ENCODE results near the gene LTBP3. TPM values are rescaled to one million over a fixed set of nuclear protein-coding genes. Genes with fewer than 3 reads are reported as not detected.
A peak's percentile ranks its signal among the peaks of the same experiment; 100 is the strongest.

Gene LTBP3
- total RNA-seq, 1 experiment from 2014 or later = 166 TPM

- CTCF ChIA-PET = interaction anchor here (1.2 to 3.6 kb wide), 3 partner anchors 21 to 113 kb away, joined by 4 to 41 read pairs (median 15); no protein-coding TSS in a partner anchor
- Mint-ChIP-seq H3K27ac (ENCODE audit: unreplicated experiment) (no peak overlapping the region), H3K4me1 (ENCODE audit: low read depth, unreplicated experiment) (peaks cover 15% of the 10 kb centered on the region), H3K9me3 (ENCODE audit: low read depth, unreplicated experiment) (no peaks in the 10 kb centered on the region), H3K27me3 (ENCODE audit: unreplicated experiment) (no peaks in the 10 kb centered on the region), H3K36me3 (ENCODE audit: insufficient read depth, unreplicated experiment) (no peaks in the 10 kb centered on the region), H3K4me3 (ENCODE audit: low read depth, unreplicated experiment) (no peak overlapping the region)
- no peak for TF ChIP-seq CTCF (IDR thresholded peaks at IDR 0.05; ENCODE audit: unreplicated experiment)
- BruUV-seq (replicated peaks) = no TSS peak
- intact Hi-C loops (cut with micrococcal nuclease; ENCODE audit: unreplicated experiment) = no loop called here
- no peak for DNase-seq
Measured at GRCh38 chr11:65499713-65500386, 58.3 kb downstream of the LTBP3 start.

- DNase-seq = peak; percentile 93
- Mint-ChIP-seq H3K36me3 (ENCODE audit: insufficient read depth, unreplicated experiment) (no peaks in the 10 kb centered on the region), H3K27ac (ENCODE audit: unreplicated experiment) (no peak within 1 kb of the TSS), H3K4me3 (ENCODE audit: low read depth, unreplicated experiment) (no peak within 1 kb of the TSS), H3K4me1 (ENCODE audit: low read depth, unreplicated experiment) (peaks cover 20% of the 10 kb centered on the region), H3K9me3 (ENCODE audit: low read depth, unreplicated experiment) (no peaks in the 10 kb centered on the region), H3K27me3 (ENCODE audit: unreplicated experiment) (no peaks in the 10 kb centered on the region)
- TSS peak; percentile 51 for BruUV-seq (replicated peaks)
- CTCF ChIA-PET = interaction anchor here (0.6 to 3.6 kb wide), 3 partner anchors 20 to 347 kb away, joined by 4 to 41 read pairs (median 15); no protein-coding TSS in a partner anchor
- intact Hi-C loops (cut with micrococcal nuclease; ENCODE audit: unreplicated experiment) = no loop called here
- no peak for TF ChIP-seq CTCF (IDR thresholded peaks at IDR 0.05; ENCODE audit: unreplicated experiment)
Measured at GRCh38 chr11:65498977-65499712, 59.0 kb downstream of the LTBP3 start, which contains the start of gene MALAT1. MALAT1 (plus strand) TSS chr11:65499045.

GRCh38 chr11:65498727-65498976 is 59.5 kb downstream of the LTBP3 start:
- Mint-ChIP-seq H3K9me3 (ENCODE audit: low read depth, unreplicated experiment) (no peaks in the 10 kb centered on the region), H3K4me3 (ENCODE audit: low read depth, unreplicated experiment) (no peak overlapping the region), H3K4me1 (ENCODE audit: low read depth, unreplicated experiment) (peaks cover 25% of the 10 kb centered on the region), H3K36me3 (ENCODE audit: insufficient read depth, unreplicated experiment) (peaks cover 2% of the 10 kb centered on the region), H3K27ac (ENCODE audit: unreplicated experiment) (no peak overlapping the region), H3K27me3 (ENCODE audit: unreplicated experiment) (no peaks in the 10 kb centered on the region)
- intact Hi-C loops (cut with micrococcal nuclease; ENCODE audit: unreplicated experiment) = no loop called here
- no TSS peak for BruUV-seq (replicated peaks)
- DNase-seq = no peak
- CTCF ChIA-PET = interaction anchor here (0.6 to 3.6 kb wide), 3 partner anchors 20 to 347 kb away, joined by 4 to 41 read pairs (median 15); no protein-coding TSS in a partner anchor
- TF ChIP-seq CTCF (IDR thresholded peaks at IDR 0.05; ENCODE audit: unreplicated experiment) = no peak

GRCh38 chr11:65498042-65498726 is 60.0 kb downstream of the LTBP3 start:
- Mint-ChIP-seq H3K27ac (ENCODE audit: unreplicated experiment) (no peak overlapping the region), H3K9me3 (ENCODE audit: low read depth, unreplicated experiment) (no peaks in the 10 kb centered on the region), H3K27me3 (ENCODE audit: unreplicated experiment) (no peaks in the 10 kb centered on the region), H3K4me3 (ENCODE audit: low read depth, unreplicated experiment) (no peak overlapping the region), H3K4me1 (ENCODE audit: low read depth, unreplicated experiment) (peaks cover 29% of the 10 kb centered on the region), H3K36me3 (ENCODE audit: insufficient read depth, unreplicated experiment) (peaks cover 7% of the 10 kb centered on the region)
- TSS peak; percentile 55 for BruUV-seq (replicated peaks)
- CTCF ChIA-PET = interaction anchor here (0.6 to 3.6 kb wide), 3 partner anchors 19 to 348 kb away, joined by 4 to 41 read pairs (median 15); no protein-coding TSS in a partner anchor
- intact Hi-C loops (cut with micrococcal nuclease; ENCODE audit: unreplicated experiment) = no loop called here
- no peak for TF ChIP-seq CTCF (IDR thresholded peaks at IDR 0.05; ENCODE audit: unreplicated experiment)
- no peak for DNase-seq
